ENCODE measurements around the gene NEGR1. TPM values are rescaled to one million over a fixed set of nuclear protein-coding genes. Genes with fewer than 3 reads are reported as not detected.

The NEGR1 gene
- total RNA-seq, 4 donors from 2014 or later: 4.6 to 5.7 (median 5.0) TPM

DNA sequence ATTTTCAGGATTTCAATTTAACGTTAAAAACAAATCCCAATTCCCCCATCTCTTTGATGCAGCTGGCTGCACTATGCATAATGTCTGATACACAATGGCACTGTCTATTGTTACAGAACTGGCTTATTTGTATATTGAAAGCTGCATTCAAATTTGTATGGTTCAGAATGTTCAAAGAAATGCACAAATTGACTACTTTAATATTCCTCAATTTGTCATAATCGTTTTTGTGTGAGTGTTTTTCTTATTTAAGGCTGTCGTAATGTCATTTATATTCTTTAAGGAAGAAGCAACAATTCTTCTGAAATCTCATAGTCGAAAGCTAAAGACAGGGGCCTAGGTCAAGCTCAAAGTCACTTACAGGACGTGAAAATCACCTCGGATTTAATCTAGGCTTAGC is 860.1 kb downstream of the NEGR1 start:
- in situ Hi-C loops (cut with MboI; ENCODE audit: low sequenced_read_pairs in 4 of 4): no loop called here
- Histone ChIP-seq H3K27me3 (no peaks in the 10 kb centered on the region), H3K4me3 (no peak overlapping the region), H3K9me3 (no peaks in the 10 kb centered on the region), H3K4me1 (no peaks in the 10 kb centered on the region), H3K36me3 (no peaks in the 10 kb centered on the region), H3K27ac (no peak overlapping the region)
- no peak for TF ChIP-seq CTCF (IDR thresholded peaks at IDR 0.05 in 4 of 5, conservative IDR thresholded peaks at IDR 0.05 in 1 of 5)
- no peak for TF ChIP-seq POLR2A (IDR thresholded peaks at IDR 0.05)
- ATAC-seq: no peak
- intact Hi-C loops (cut with DNase I; ENCODE audit: low total_unique reads): no loop called here
- no peak for DNase-seq

DNA sequence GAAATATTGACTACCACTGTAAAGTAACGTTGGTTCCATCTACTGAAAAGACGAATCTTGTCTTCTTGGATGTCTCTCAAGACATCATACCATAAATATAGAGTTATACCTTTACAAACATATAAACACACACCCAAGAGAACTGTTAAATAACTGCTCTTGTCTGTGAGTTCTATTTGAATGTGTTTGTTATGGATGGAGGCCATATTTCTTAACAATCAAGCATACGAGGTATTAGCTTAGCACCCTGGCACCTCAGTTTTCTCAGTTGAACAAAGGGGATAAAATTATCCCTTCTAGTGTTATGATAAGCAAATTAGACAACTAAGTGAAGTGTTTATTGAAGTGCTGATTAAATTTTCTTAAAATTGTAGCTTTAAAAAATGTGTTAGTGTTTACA is 864.9 kb downstream of the NEGR1 start:
- in situ Hi-C loops (cut with MboI; ENCODE audit: low sequenced_read_pairs in 4 of 4): no loop called here
- TF ChIP-seq POLR2A (IDR thresholded peaks at IDR 0.05): no peak
- Histone ChIP-seq H3K36me3 (no peaks in the 10 kb centered on the region), H3K4me1 (no peaks in the 10 kb centered on the region), H3K9me3 (no peaks in the 10 kb centered on the region), H3K27ac (no peak overlapping the region), H3K4me3 (no peak overlapping the region), H3K27me3 (no peaks in the 10 kb centered on the region)
- DNase-seq (no peak), ATAC-seq (no peak)
- intact Hi-C loops (cut with DNase I; ENCODE audit: low total_unique reads): no loop called here

DNA sequence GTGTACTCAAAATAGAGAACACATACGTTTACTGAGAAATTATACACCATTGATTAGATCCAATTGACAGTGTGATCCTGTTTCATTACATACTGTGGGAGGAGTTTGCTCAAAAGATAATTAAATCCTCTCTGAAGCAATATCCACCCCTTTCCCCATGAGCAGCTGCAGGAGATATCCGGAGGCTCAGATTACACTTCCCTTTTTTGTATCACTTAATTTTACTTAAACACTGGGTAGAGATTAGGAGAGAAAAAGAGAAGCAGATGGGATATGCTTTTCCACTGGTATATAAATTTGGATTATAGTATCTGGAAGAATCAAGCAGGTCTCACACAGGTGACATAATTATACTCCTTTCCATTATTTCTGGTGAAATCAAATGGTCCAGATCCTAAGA is 868.2 kb downstream of the NEGR1 start:
- Histone ChIP-seq H3K9me3 (no peaks in the 10 kb centered on the region), H3K36me3 (no peaks in the 10 kb centered on the region), H3K4me3 (no peak overlapping the region), H3K27me3 (no peaks in the 10 kb centered on the region), H3K27ac (no peak overlapping the region), H3K4me1 (no peaks in the 10 kb centered on the region)
- TF ChIP-seq POLR2A (IDR thresholded peaks at IDR 0.05): no peak
- TF ChIP-seq CTCF (IDR thresholded peaks at IDR 0.05 in 4 of 5, conservative IDR thresholded peaks at IDR 0.05 in 1 of 5): no peak
- ATAC-seq (no peak), DNase-seq (no peak)
- intact Hi-C loops (cut with DNase I; ENCODE audit: low total_unique reads): no loop called here
- in situ Hi-C loops (cut with MboI; ENCODE audit: low sequenced_read_pairs in 4 of 4): no loop called here

DNA sequence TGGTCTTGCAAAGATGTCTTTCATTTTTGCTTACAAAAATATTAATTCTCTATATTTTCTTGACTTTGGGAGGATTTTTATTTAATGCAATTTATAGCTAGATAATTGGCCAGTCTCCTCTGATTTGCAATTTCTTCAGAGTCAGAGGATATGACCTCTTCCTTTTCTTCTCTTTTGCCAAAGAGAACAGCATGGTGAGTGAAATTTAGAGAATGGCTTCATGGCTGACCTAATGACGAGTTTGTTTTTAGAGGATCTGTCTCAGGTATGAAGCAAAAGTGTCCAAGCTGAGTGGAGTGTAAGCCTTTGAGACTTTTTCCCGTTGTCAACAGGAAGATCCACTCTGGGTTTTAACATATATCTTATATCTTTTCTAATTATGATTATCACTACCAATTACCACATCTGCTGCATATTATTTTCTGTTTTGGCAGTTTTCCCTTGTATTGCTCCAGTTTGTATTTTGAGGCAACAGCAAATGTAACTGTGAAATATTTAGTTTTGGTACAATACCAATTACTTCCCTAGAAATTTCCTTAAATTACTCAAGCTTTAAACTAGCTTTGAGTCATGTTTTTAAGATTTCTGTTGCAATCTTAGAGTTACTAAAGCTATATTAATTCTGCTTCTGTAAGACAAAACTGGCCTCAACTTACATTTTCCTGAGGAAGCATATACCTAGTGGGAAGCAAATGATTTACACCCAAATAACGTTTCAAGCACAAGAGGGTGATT is 868.7 kb downstream of the NEGR1 start:
- in situ Hi-C loops (cut with MboI; ENCODE audit: low sequenced_read_pairs in 4 of 4): no loop called here
- H3K27ac ChIP-seq: no peak overlapping the region
- ATAC-seq: no peak

GRCh38 chr1:71400050-71400449 is 882.3 kb downstream of the NEGR1 start:
- Histone ChIP-seq H3K27ac (no peak overlapping the region), H3K27me3 (no peaks in the 10 kb centered on the region), H3K4me1 (no peaks in the 10 kb centered on the region), H3K9me3 (no peaks in the 10 kb centered on the region), H3K4me3 (no peak overlapping the region), H3K36me3 (no peaks in the 10 kb centered on the region)
- TF ChIP-seq CTCF (IDR thresholded peaks at IDR 0.05 in 4 of 5, conservative IDR thresholded peaks at IDR 0.05 in 1 of 5) (no peak), POLR2A (IDR thresholded peaks at IDR 0.05) (no peak)
- DNase-seq (no peak), ATAC-seq (no peak)
- in situ Hi-C loops (cut with MboI; ENCODE audit: low sequenced_read_pairs in 4 of 4) (no loop called here), intact Hi-C loops (cut with DNase I; ENCODE audit: low total_unique reads) (no loop called here)

More for the DNA sequence above, 868.7 kb downstream of the NEGR1 start:
- H3K4me3 ChIP-seq: no peak overlapping the region
- no peaks in the 10 kb centered on the region for H3K36me3 ChIP-seq
- TF ChIP-seq POLR2A (IDR thresholded peaks at IDR 0.05) (no peak), CTCF (IDR thresholded peaks at IDR 0.05 in 4 of 5, conservative IDR thresholded peaks at IDR 0.05 in 1 of 5) (no peak)
- intact Hi-C loops (cut with DNase I; ENCODE audit: low total_unique reads): no loop called here
- no peaks in the 10 kb centered on the region for H3K27me3 ChIP-seq
- no peak for DNase-seq
- no peaks in the 10 kb centered on the region for H3K4me1 ChIP-seq
- H3K9me3 ChIP-seq: no peaks in the 10 kb centered on the region
